Measurements from ENCODE around the gene MTHFD1L.

Gene MTHFD1L

DNA sequence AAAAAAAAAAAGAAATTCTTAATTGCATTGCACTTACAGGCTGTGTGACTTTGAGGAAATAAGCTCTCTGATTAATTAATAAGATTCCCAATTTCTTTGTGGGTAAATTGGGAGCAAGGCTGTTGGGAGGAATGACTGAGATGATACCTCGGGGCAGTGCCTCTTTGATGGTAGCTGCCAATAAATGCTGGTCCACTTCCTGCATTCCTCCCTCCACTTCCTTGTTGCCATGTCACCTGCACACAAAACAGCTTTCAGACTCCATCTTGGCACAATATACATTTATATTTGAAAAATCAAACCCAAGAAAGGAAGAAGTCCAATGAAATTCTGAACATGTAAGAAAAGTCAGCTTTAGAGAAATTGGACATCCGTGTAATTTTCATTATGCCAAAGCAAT lies 45.1 kb downstream of the MTHFD1L start:
- no peaks in the 10 kb centered on the region for H3K27me3 ChIP-seq
- H3K9me3 ChIP-seq = no peaks in the 10 kb centered on the region
- no peaks in the 10 kb centered on the region for H3K4me1 ChIP-seq
- no peak for TF ChIP-seq CTCF (IDR thresholded peaks at IDR 0.05; ENCODE audit: low read depth, low read length)
- no peak overlapping the region for H3K4me3 ChIP-seq (ENCODE audit: low read depth, low read length)
- peaks cover 13% of the 10 kb centered on the region for H3K36me3 ChIP-seq
- no peak for DNase-seq

- Histone ChIP-seq H3K27me3 (no peaks in the 10 kb centered on the region), H3K9me3 (no peaks in the 10 kb centered on the region), H3K4me1 (no peaks in the 10 kb centered on the region), H3K4me3 (ENCODE audit: low read depth, low read length) (no peak overlapping the region), H3K36me3 (peaks cover 6% of the 10 kb centered on the region)
- DNase-seq = no peak
- TF ChIP-seq CTCF (IDR thresholded peaks at IDR 0.05; ENCODE audit: low read depth, low read length) = no peak
Observed at GRCh38 chr6:150914372-150914771, 48.9 kb downstream of the MTHFD1L start.

GRCh38 chr6:150915131-150915879 lies 49.8 kb downstream of the MTHFD1L start:
- no peak for TF ChIP-seq CTCF (IDR thresholded peaks at IDR 0.05; ENCODE audit: low read depth, low read length)
- Histone ChIP-seq H3K27me3 (no peaks in the 10 kb centered on the region), H3K4me3 (ENCODE audit: low read depth, low read length) (no peak overlapping the region), H3K9me3 (no peaks in the 10 kb centered on the region), H3K36me3 (peaks cover 10% of the 10 kb centered on the region; the same call in 1 of the 2 replicates), H3K4me1 (no peaks in the 10 kb centered on the region)
- no peak for DNase-seq

DNA sequence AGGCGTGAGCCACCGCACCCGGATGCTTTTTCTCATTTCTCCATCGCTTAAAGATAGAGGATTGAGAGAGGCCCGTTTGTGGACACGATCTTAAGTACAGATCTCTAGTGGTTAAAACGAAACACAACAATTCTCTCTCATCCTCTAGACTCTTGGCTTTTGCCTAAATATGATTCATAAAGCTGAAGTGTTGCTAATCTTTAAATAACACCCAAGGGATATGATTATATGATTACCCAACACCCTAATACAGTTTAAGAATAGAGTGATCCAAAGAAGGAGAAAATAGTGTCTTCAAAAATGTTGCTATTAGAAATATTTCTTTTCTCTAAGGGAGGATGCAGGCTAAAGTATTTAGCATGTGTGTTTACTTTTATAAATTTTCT lies 50.4 kb downstream of the MTHFD1L start:
- no peaks in the 10 kb centered on the region for H3K9me3 ChIP-seq
- no peaks in the 10 kb centered on the region for H3K4me1 ChIP-seq
- no peak for DNase-seq
- no peak for TF ChIP-seq CTCF (IDR thresholded peaks at IDR 0.05; ENCODE audit: low read depth, low read length)
- H3K4me3 ChIP-seq (ENCODE audit: low read depth, low read length) = no peak overlapping the region
- H3K27me3 ChIP-seq = no peaks in the 10 kb centered on the region
- H3K36me3 ChIP-seq = peaks cover 10% of the 10 kb centered on the region; the same call in 1 of the 2 replicates

DNA sequence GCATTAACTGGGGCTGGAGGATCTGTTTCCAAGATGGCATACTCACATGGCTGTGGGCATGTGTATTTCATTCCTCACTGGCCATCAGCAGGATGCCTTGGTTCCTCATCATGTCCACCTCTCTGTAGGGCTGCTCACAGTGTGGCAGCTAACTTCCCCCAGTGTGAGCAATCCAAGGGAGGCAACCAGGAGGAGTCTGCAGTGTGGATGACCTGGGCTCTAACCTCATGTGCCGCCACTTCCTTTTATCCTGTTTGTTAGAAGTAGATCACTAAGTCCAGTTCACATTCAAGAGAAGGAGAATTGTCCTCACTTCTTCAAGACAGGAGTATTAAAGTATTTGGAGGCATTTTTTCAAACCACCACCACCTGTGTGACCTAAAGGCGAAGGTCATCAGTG lies 54.4 kb downstream of the MTHFD1L start:
- Histone ChIP-seq H3K4me1 (no peaks in the 10 kb centered on the region), H3K27me3 (no peaks in the 10 kb centered on the region), H3K9me3 (no peaks in the 10 kb centered on the region), H3K36me3 (peaks cover 16% of the 10 kb centered on the region), H3K4me3 (ENCODE audit: low read depth, low read length) (no peak overlapping the region)
- TF ChIP-seq CTCF (IDR thresholded peaks at IDR 0.05; ENCODE audit: low read depth, low read length) = no peak
- no peak for DNase-seq

GRCh38 chr6:150922137-150922536 lies 56.6 kb downstream of the MTHFD1L start:
- Histone ChIP-seq H3K4me1 (no peaks in the 10 kb centered on the region), H3K4me3 (ENCODE audit: low read depth, low read length) (no peak overlapping the region), H3K27me3 (no peaks in the 10 kb centered on the region), H3K9me3 (no peaks in the 10 kb centered on the region), H3K36me3 (peaks cover 22% of the 10 kb centered on the region)
- no peak for TF ChIP-seq CTCF (IDR thresholded peaks at IDR 0.05; ENCODE audit: low read depth, low read length)
- no peak for DNase-seq
